K562 (cell line): ENCODE results near the gene QKI. TPM values are rescaled to one million over a fixed set of nuclear protein-coding genes. Genes with fewer than 3 reads are reported as not detected.
A peak's percentile ranks its signal among the peaks of the same experiment; 100 is the strongest.

Experiments used
- ATAC-seq: fragments of 200-7000 bp; cut with Tn5 transposase; 3 replicates; pipeline ENCODE4 v1.9.1; 2020; ENCODE audit warnings: moderate library complexity
- BruUV-seq: library from RNA; stranded (reverse); fragments of 400-500 nt; replicated peaks from 2 replicates; lab custom pipeline; 2021; lab: Mats Ljungman, UMichigan
- CTCF ChIA-PET: fragments of 300-600 bp; formaldehyde crosslinking; extraction: SDS; loops from one replicate; lab custom pipeline; 2021; ENCODE audit warnings: low intra/inter-chr PET ratio; lab: Yijun Ruan, JAX
- POLR2A ChIA-PET: fragments of 300-600, 350-650 bp; sonication (Branson Sonifier 250); formaldehyde crosslinking; extraction: SDS; loops from one replicate; lab custom pipeline; 2021; ENCODE audit warnings: antibody characterized with exemption, inconsistent platforms; lab: Yijun Ruan, JAX
- DNase-seq, 4 experiments: peaks; one replicate each; pipeline versions ENCODE4 v3.0.0 to v3.0.0-alpha.2; 2011 to 2018; ENCODE audit warnings: low spot score in 3 of 4, mixed read lengths in 3 of 4; ENCODE audit errors: extremely low read depth in 1 of 4
- FAIRE-seq: peaks from 2 replicates; lab custom pipeline; 2011; peaks lifted over from hg19 to GRCh38; lab: Jason Lieb, UNC
- H2AFZ ChIP-seq: 2 replicates; pipeline ENCODE4 v1.6.0; 2011; ENCODE audit warnings: low read depth, low read length, control low read depth, inconsistent platforms
- H3K27ac ChIP-seq: fragments of 200-600 bp; 3 replicates; pipeline ENCODE4 v1.8.0; 2011; ENCODE audit warnings: low read depth, mild to moderate bottlenecking, control low read depth, inconsistent platforms, low read length, moderate library complexity, mixed read lengths; ENCODE audit errors: extremely low read depth
- H3K27me3 ChIP-seq, 2 experiments: fragments of 300-600 bp in 1 of 2; 2 replicates in 1 of 2; 3 replicates in 1 of 2; pipeline versions ENCODE4 v1.6.0 to v1.8.0; 2011; ENCODE audit warnings: inconsistent platforms in 2 of 2, low read length in 2 of 2, mild to moderate bottlenecking in 1 of 2, mixed read lengths in 1 of 2, moderate library complexity in 1 of 2; ENCODE audit not compliant: control insufficient read depth in 2 of 2, insufficient read depth in 2 of 2
- H3K36me3 ChIP-seq: fragments of 300-600 bp; 3 replicates; pipeline ENCODE4 v1.8.0; 2011; ENCODE audit warnings: mild to moderate bottlenecking, low read length, inconsistent platforms; ENCODE audit not compliant: control insufficient read depth, insufficient read depth
- H3K4me1 ChIP-seq, 2 experiments: fragments of 200-600 bp in 1 of 2; replicated peaks in 1 of 2; 2 replicates in 1 of 2; 3 replicates in 1 of 2; pipeline versions ENCODE4 v1.5.1 to v1.8.0; 2011; ENCODE audit warnings: inconsistent platforms in 2 of 2, low read length in 2 of 2, mild to moderate bottlenecking in 1 of 2, mixed read lengths in 1 of 2, moderate library complexity in 1 of 2; ENCODE audit not compliant: control insufficient read depth in 2 of 2, insufficient read depth in 2 of 2
- H3K4me2 ChIP-seq: 2 replicates; pipeline ENCODE4 v1.6.1; 2011; ENCODE audit warnings: low read length, control low read depth, inconsistent platforms, mixed read lengths; ENCODE audit not compliant: insufficient read depth
- H3K4me3 ChIP-seq: fragments of 200-600 bp; sonication (generic), shearing (Covaris generic); 2 replicates; pipeline ENCODE4 v1.5.1; 2016; ENCODE audit warnings: control low read depth, inconsistent platforms
- H3K79me2 ChIP-seq: fragments of 200-600 bp; 3 replicates; pipeline ENCODE4 v1.8.0; 2011; ENCODE audit warnings: low read length, inconsistent platforms; ENCODE audit not compliant: control insufficient read depth, insufficient read depth
- H3K9ac ChIP-seq, 2 experiments: 2 replicates each; pipeline versions ENCODE4 v1.6.0 to v1.6.1; 2011; ENCODE audit warnings: low read depth in 2 of 2, low read length in 2 of 2, control low read depth in 1 of 2, inconsistent platforms in 1 of 2, mild to moderate bottlenecking in 1 of 2, mixed read lengths in 1 of 2; ENCODE audit not compliant: insufficient read depth in 1 of 2
- H3K9me1 ChIP-seq: one replicate; pipeline ENCODE4 v1.6.0; 2011; ENCODE audit warnings: inconsistent platforms, mild to moderate bottlenecking, low read length, moderate library complexity; ENCODE audit not compliant: control insufficient read depth, insufficient read depth
- H3K9me3 ChIP-seq: replicated peaks from 2 replicates; pipeline ENCODE4 v1.5.1; 2011; ENCODE audit warnings: low read depth, low read length, inconsistent platforms; ENCODE audit not compliant: control insufficient read depth, insufficient read depth
- H4K20me1 ChIP-seq: replicated peaks from 2 replicates; pipeline ENCODE4 v1.6.1; 2011; ENCODE audit warnings: low read length, inconsistent platforms, mixed read lengths; ENCODE audit not compliant: control insufficient read depth, insufficient read depth
- BMI1 ChIP-seq: fragments of 150-350 bp; IDR thresholded peaks from 2 replicates; pipeline ENCODE4 v1.6.1; 2014; ENCODE audit warnings: low read length
- NEUROD1 ChIP-seq: fragments of 150-350 bp; IDR thresholded peaks from 2 replicates; pipeline ENCODE4 v1.6.1; 2014; ENCODE audit warnings: borderline replicate concordance, low read length, low read depth; ENCODE audit not compliant: partially characterized antibody
- NR4A1 ChIP-seq, 2 experiments: fragments of 250-450 bp in 1 of 2; fragments of 450-650 bp in 1 of 2; sonication (Bioruptor Pico) in 1 of 2; IDR thresholded peaks; 2 replicates each; pipeline versions ENCODE4 v1.4.0 to v1.6.1; 2016 to 2020; ENCODE audit warnings: mild to moderate bottlenecking in 2 of 2, missing compliant biosample characterization in 1 of 2, missing genetic modification characterization in 1 of 2, moderate library complexity in 1 of 2
- POLR3A ChIP-seq: IDR thresholded peaks from 2 replicates; pipeline ENCODE4 v1.6.1; 2011; ENCODE audit warnings: borderline replicate concordance, mild to moderate bottlenecking, moderate library complexity; ENCODE audit not compliant: insufficient read length, insufficient read depth; ENCODE audit errors: extremely low read depth
- SREBF2 ChIP-seq: sonication (generic); formaldehyde crosslinking; IDR thresholded peaks from 2 replicates; pipeline ENCODE4 v1.4.0; 2020; ENCODE audit warnings: mild to moderate bottlenecking, missing genetic modification reagents
- STAT5A ChIP-seq: IDR thresholded peaks from 2 replicates; pipeline ENCODE4 v1.6.1; 2012; ENCODE audit warnings: low read length, inconsistent platforms, borderline replicate concordance
- ZNF76 ChIP-seq: fragments of 250-450 bp; sonication (Bioruptor Pico); IDR thresholded peaks from 2 replicates; pipeline ENCODE4 v1.4.0; 2020; ENCODE audit warnings: mild to moderate bottlenecking, moderate library complexity, borderline replicate concordance
- WGBS: fragments of 100-300 bp; shearing (Covaris generic); methylation state at CpG from one replicate; pipeline ENCODE4 v1.1.6; 2016; ENCODE audit warnings: low coverage, mixed read lengths; ENCODE audit not compliant: insufficient coverage; ENCODE audit errors: missing lambda C conversion rate; 5-methylcytosine and 5-hydroxymethylcytosine counted together
- in situ Hi-C: fragments of 300-500 bp; cut with MboI; formaldehyde crosslinking; loops from 4 replicates; pipeline ENCODE4 v1.15.0; 2018; ENCODE audit warnings: inconsistent platforms, mixed read lengths
- intact Hi-C: fragments of 100-400 bp; cut with micrococcal nuclease; formaldehyde crosslinking; loops from 2 replicates; pipeline ENCODE4 v1.14.2; 2022
- polyA plus RNA-seq, 8 experiments: library from polyadenylated mRNA; depleted of rRNA in 4 of 8; stranded (reverse) in 5 of 8; unstranded in 3 of 8; fragments of >200 nt; fragmentation: Nextera tagmentation in 2 of 8; fragmentation: Illumina TruSeq in 1 of 8; extraction: Ambion mirVana in 2 of 8; extraction: Trizol in 1 of 8; gene quantifications; 2 replicates each; pipeline versions ENCODE4 v1.2.1 to v1.2.3, GENCODE V29; 2011 to 2014; ENCODE audit warnings: inconsistent platforms in 1 of 8, missing spikeins in 1 of 8
- total RNA-seq, 7 experiments: library from RNA; depleted of rRNA in 6 of 7; stranded (reverse); fragments of >200 nt in 6 of 7; fragmentation: Illumina TruSeq in 2 of 7; extraction: Trizol in 2 of 7; gene quantifications; 2 replicates each; pipeline versions ENCODE4 v1.2.1 to v1.2.3, GENCODE V29; 2011 to 2021; ENCODE audit warnings: low replicate concordance in 1 of 7
- TF ChIP-seq, protein P1 (sequence below): fragments of 450-650 bp; formaldehyde crosslinking; IDR thresholded peaks from 2 replicates; pipeline ENCODE4 v1.4.0; 2020; ENCODE audit warnings: mild to moderate bottlenecking, mixed read lengths

QKI gene
- total and polyA plus RNA-seq, 9 of the 15 experiments (the other 6 are each of a cell fraction or from before 2014, with no cell fraction given) = 20.4 to 215 (median 123) TPM

- WGBS = 39% methylated on average over 8 of the region's 8 CpGs
- Histone ChIP-seq H3K4me1 (no peaks in the 10 kb centered on the region), H3K4me2 (no peak overlapping the region)
- BruUV-seq = no TSS peak
- no peak for ATAC-seq
- intact Hi-C loops = loop anchor here (10.0 kb wide), 1 partner anchor 427 kb away; no protein-coding TSS in a partner anchor
- TF ChIP-seq BMI1 (no peak), ZNF76 (CRISPR knock-in tag) (no peak), STAT5A (no peak), SREBF2 (CRISPR knock-in tag) (no peak), NR4A1 (CRISPR knock-in tag; IDR thresholded peaks at IDR 0.05) (no peak), NR4A1 (tag; IDR thresholded peaks at IDR 0.05) (no peak), NEUROD1 (no peak), POLR3A (no peak)
- TF ChIP-seq, protein P1, sequence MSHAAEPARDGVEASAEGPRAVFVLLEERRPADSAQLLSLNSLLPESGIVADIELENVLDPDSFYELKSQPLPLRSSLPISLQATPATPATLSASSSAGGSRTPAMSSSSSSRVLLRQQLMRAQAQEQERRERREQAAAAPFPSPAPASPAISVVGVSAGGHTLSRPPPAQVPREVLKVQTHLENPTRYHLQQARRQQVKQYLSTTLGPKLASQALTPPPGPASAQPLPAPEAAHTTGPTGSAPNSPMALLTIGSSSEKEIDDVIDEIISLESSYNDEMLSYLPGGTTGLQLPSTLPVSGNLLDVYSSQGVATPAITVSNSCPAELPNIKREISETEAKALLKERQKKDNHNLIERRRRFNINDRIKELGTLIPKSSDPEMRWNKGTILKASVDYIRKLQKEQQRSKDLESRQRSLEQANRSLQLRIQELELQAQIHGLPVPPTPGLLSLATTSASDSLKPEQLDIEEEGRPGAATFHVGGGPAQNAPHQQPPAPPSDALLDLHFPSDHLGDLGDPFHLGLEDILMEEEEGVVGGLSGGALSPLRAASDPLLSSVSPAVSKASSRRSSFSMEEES = no peak
- TF ChIP-seq, all 486 proteins: peak for 0
- H3K9me3 ChIP-seq = no peaks in the 10 kb centered on the region
- no peak overlapping the region for H3K9ac ChIP-seq
- FAIRE-seq (no peak), DNase-seq (no peak)
- H3K4me3 ChIP-seq = no peak overlapping the region
- in situ Hi-C loops = no loop called here
- H3K9me1 ChIP-seq = no peaks in the 10 kb centered on the region
- H3K27me3 ChIP-seq = no peaks in the 10 kb centered on the region
- no peaks in the 10 kb centered on the region for H3K36me3 ChIP-seq
- H3K27ac ChIP-seq = no peak overlapping the region
- H3K79me2 ChIP-seq = no peaks in the 10 kb centered on the region
- no peaks in the 10 kb centered on the region for H4K20me1 ChIP-seq
- ChIA-PET POLR2A (interaction anchor here (0.6 kb wide), 1 partner anchor 59 kb away, joined by 3 read pairs; no protein-coding TSS in a partner anchor), CTCF (no interaction called here)
- H2AFZ ChIP-seq = peak overlapping the region; percentile 4; the same call in 1 of the 2 replicates
Measured at GRCh38 chr6:163612200-163612599, 197.7 kb downstream of the QKI start.
